ENCODE measurements around the gene C14orf132.

GRCh38 chr14:96134508-96134907 is 95.3 kb downstream of the C14orf132 start:
- TF ChIP-seq CTCF (IDR thresholded peaks at IDR 0.05) = no peak
- TF ChIP-seq POLR2A (IDR thresholded peaks at IDR 0.05) = no peak

Measured in esophagus squamous epithelium (tissue), 4 donors.